GM18502 (cell line): ENCODE measurements around the gene SCAI.
"Not testable (repeated sequence)": the region's sequence is repeated elsewhere in the genome, so short reads cannot be mapped to it uniquely, and the experiment has no call there.

Experiments
- ATAC-seq: cut with Tn5 transposase; IDR thresholded peaks from one replicate; pipeline ENCODE4 v1.9.1; 2021; ENCODE audit warnings: mild to moderate bottlenecking; ENCODE audit not compliant: unreplicated experiment, poor library complexity

The SCAI gene

DNA sequence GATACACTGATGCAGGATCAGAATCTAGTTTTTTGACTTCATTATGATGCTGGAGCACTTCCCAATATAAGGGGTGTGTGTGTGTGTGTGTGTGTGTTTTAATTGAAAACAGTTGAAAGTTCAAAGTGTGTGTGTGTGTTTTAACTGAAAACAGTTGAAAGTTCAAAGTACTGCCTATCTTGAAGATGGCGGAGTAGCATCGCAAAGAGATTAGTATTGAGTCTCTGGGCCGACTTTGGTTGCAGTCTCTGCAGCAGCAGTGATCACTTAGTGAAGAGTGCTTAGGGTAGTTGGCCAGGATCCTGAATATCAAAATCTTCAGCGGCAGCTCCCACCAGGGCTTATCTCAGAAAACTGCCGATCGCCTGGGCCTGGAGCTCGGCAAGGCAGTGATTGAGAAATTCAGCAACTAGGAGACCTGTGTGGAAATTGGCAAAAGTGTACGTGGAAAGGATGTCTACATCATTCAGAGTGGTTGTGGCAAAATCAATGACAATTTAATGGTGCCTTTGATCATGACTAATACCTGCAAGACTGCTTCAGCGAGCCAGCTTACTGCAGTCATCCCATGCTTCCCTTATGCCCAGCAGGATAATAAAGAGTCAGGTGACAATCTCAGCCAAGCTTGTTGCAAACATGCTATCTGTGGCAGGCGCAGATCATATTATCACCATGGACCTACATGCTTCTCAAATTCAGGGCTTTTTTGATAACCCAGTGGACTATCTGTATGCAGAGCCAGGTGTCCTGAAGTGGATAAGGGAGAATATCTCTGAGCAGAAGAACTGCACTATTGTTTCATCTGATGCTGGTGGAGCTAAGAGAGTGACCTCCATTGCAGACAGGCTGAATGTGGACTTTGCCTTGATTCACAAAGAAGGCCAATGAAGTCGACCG is 7.3 kb upstream of the SCAI start:
- ATAC-seq, result no peak

DNA sequence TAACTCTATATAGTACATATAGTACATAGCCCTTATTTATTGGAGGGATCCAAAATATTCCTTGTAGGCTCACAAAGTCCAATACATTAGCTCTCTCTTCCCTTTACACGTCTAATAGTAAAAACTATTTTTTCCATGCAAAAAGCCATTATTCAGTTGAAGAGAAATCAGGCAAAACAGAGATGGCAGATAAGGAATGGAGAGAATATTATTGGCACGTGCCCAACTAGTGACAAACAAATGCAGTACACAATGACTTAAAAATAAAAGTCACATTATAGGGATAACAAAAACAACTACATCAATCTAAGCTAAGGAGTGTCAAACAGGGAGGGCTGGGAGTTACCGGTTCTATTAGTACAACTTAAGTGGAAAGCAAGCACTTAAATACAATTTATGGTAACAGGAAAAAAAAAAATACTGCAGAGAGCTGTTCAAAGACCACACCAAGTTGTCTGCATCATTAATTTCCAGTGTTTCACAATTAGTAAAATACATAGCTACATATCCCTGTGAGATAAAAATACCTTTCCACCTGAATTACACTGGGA is 4.1 kb upstream of the SCAI start:
- no peak for ATAC-seq

DNA sequence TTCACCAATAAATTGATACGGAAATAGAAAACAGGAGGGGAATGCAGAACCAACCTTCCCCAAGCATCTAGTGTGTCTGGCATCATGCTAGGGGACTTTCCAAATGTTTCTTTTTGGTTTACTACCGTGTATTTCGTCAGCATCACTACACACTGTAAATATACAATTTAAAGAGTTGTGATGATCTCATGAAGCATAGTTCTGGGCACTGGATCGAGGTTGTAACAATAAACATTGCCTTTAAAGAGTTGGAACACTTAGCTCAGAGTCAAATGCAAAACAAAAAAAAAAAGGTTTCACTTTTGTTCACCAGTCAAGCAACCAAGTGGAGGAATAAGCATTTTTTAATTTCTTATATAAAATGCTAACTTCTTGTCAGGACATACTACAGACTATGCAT is 2.9 kb upstream of the SCAI start:
- no peak for ATAC-seq

DNA sequence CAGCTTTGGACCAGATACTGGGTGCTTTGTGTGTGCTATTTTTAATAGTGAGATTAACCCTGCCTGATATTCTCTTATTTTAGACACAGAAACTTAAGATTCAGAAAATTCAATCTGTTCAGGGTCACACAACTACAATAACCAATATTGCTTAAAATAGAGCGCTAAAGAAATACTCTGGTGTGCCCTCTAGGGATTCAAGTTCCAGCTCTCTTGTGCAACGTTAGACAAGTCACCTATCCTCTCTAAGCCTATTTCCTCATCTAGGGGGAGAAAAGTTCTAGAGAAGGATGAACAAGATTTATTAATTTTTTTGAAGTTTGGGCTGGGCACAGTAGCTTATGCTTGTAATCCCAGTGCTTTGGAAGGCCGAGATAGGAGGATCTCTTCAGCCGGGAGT is 2.1 kb upstream of the SCAI start:
- ATAC-seq, result no peak

DNA sequence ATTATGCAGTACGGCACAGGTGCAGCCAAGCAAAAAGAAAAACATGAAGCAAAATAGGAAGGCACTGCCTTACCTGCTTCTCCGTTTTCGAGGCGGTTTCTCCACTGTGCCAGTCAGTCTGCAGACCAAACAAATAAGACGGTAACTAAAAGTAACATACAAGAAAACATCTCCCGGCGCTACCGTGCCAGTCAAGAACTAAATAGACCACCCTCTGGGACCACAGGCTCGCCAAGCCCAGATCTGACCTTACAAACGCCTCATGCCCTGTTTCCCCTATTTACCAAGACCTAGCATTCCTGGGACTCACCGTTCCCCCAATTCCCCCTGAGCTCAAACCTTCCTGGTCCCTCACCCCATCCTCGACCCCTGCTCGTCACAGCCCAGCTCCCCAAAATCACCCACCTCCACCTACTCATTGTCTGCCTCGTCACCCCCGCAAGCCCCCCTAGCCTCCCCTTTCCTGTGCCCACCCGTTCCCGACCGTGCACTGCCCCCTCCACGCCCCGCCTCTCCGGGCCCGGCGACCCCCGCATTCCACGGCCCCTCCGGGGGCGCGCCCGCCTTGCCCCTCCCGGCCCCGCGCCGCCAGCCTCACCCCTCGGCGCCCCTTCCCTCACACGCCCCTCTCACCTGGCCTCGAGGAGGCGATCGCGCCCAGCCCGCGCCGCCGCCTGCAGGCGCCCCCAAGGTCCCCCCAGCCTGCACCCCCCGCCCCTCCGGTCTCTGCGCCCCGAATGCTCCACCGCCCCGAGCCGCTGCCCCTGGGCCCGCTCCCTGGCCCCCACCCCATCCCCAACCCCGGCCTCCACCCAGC is 560 bp downstream of the SCAI start:
- peak; percentile 23 for ATAC-seq

DNA sequence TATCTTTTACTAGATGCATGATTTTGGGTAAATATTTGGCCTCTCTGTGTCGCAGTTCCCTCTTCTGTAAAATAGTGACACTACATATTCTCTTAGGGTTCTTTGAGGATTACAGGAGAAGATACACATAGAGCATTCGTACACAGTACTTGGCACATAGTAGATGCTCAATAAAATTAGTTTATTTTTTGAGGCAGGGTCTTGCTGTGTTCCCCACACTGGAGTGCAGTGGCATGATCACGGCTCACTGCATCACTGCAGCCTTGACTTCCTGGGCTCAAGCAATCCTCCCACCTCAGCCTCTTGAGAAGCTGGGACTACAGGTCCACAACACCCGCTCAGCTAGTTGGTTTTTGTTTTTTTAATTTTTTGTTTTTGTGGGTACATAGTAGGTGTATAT is 1.6 kb downstream of the SCAI start:
- ATAC-seq, result no peak

DNA sequence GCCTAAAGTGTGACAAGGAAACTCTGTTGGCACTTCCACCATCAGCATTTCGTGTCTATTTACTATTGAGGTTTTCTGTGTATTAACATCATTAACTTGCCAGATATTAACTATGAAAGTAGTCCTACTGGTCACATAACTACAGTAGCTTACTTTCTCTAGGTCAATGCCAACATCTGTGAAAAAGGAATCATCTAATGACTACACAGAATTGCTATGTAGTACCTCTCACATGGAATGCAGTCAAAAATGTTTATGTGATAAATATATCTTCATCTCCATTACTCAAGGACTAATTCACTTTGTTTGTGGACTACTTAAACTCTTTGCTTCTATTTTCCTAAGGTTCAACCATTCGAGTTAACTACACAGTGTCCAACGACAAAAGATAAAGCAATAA is 2.1 kb downstream of the SCAI start:
- ATAC-seq, result no peak

DNA sequence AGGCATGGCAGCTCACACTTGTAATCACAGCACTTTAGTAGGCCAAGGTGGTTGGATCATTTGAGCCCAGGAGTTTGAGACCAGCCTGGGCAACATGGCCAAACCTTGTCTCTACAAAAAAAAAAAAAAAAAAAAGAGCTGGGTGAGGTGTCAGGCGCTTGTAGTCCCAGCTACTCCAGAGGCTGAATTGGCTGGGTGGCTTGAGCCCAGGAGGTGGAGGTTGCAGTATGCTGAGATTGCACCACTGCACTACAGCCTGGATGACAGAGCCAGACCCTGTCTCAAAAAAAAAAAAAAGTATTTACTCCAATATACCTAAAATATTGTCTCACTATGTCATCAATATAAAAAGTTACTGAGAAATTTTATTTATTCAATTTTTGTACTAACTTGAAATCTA is 2.8 kb downstream of the SCAI start:
- no peak for ATAC-seq

DNA sequence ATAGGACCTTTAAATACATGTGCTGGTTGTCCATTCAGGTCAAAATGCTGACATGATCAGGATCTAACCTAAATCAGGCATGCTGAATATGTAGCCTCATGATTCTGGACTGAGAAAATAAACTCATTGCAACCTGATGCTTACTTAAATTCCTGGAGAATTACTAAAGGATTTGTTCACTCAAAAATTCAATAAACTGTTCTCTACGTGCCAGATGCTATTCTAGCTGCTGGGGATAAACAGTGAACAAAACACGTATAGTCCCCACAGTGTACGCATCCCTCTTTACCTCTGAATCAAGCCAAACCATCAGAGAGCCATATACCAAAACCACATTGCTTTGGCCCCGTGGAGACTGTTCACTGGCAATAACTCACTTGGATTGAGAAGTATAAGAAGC is 6.1 kb downstream of the SCAI start:
- ATAC-seq, result no peak

DNA sequence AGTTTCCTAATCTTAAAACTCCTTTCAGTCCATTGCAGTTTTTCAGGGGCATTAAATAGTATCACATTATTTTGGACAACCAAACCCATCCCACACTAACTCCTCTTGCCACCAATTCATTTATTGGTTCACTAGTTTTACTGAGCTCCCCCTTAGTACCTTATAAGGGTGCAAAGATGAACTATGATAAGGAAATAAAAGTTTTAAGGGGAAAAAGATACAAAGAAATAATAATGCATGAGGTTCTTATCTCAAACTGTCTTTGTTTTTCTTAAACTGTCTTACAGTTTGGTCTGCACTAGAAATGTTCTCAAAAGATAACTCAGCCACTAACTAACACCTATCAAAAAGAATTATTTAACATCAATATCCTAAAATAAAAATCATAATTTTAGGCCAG is 8.4 kb downstream of the SCAI start:
- no peak for ATAC-seq

DNA sequence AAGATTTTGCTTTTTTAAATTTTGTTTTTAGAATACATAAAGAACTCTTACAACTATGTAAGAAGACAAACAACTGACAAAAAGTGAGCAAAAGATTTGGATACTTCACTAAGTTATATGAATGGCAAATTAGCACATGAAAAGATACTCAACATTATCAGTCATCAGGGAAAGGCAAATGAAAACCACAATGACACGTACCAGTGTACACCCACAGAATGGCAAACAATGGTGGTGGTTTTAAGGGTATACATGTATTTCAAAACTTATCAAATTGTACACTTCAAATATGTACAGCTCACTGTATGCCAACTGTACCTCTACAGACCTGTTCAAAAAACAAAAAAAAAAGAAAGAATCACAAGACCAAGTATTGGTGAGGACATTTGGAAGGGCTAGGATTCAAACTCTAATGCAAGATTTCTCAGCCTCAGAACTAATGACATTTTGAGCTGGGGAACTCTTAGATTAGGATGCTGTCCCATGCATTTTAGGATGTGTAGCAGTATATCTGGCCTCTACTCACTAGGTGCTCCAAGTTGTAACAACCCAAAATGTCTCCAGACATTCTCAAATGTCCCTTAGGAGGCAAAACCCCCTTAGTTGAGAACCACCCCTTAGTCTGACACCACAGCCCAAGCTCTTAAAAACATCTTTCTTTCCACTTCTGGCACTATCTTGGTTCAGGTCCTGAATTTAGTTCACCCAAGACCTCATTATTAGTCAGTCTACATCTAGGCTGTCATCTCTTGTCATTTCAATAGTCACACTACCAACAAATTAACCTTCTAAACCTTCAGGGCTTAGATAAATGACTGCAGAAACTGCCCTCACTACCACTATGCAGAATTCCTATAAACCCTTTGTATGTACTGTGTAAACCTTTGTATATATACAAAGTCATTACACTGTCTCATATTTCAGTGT is 9.7 kb downstream of the SCAI start:
- ATAC-seq, result no peak

DNA sequence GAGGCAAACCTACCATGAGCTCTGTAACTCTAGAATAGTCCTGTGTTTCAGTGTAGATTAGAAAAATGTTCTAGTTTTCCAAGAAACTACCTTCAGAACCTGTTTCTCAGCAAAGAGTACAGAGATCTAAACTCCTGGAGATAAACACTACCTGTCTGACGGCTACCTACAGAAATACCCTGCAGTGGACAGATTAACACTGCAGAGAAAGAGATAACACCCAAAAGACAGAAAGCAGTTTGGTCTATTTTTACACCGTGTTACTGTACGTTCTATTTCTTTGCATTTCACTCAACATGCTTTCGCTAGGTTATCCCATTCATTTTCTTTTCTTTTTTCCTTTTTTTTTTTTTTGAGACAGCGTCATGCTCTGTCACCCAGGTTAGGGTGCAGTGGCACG is 11.6 kb downstream of the SCAI start:
- no peak for ATAC-seq

DNA sequence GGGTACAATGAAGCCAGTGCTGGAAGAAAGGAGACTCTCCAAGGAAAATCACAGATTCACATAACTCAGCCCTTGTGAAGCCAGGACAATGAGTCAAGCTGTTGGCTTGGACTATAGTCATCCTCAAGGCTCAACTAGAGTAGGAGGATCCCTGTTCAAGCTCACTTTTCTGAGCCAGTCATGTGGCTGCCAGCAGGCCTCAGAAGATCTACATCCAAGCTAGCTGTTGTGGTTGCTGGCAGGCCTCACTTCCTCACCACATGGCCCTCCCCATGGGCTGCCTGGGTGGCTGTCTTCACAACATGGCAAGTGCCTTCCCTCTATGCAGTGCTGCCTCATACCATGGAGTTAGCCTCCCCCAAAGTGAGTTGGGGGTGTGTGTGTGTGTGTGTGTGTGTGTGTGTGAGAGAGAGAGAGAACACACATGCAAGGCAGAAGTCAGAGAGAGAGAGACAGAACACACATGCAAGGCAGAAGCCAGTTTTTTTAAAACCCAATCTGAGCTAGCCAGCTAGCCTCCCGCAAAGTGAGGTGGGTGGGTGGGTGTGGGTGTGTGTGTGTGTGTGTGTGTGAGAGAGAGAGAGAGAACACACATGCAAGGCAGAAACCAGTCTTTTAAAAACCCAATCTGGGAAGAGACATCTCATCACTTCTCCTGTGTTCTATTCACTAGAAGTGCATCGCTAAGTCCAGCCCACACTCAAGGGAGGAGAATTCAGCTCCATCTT is 17.1 kb downstream of the SCAI start:
- peak; percentile 94 for ATAC-seq

DNA sequence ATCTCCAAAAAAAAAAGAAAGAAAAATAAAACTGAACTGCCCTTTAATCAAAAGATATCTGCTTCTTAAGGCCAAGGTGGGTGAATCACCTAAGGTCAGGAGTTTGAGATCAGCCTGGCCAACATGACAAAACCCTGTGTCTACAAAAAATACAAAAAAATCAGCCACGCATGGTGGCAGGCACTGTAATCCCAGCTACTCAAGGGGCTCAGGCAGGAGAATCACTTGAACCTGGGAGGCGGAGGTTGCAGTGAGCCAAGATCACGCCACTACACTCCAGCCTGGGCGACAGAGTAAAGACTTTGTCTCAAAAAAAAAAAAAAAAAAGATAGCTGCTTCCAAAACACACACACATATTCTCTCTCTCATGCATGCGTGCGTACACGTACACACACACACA is 17.8 kb downstream of the SCAI start:
- no peak for ATAC-seq

DNA sequence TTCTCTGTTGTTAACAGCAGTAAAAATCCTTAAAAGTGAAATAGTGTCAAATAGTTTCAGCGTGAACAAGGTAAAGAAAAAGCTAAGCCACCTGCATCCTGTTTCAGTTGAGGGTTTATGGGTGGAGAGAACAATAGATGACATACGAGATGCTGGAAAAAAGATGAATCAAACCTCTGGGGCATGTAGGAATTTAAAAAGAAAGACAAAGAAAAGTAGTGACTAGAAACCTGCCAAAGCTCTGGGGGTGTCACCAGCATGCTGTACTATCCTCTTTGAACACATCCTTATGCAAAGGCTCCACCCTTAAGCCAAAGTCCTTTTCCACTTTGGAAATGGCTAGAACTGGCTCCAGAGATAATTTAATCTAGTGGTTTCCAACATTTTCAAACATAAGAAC is 22.2 kb downstream of the SCAI start:
- ATAC-seq, result no peak

DNA sequence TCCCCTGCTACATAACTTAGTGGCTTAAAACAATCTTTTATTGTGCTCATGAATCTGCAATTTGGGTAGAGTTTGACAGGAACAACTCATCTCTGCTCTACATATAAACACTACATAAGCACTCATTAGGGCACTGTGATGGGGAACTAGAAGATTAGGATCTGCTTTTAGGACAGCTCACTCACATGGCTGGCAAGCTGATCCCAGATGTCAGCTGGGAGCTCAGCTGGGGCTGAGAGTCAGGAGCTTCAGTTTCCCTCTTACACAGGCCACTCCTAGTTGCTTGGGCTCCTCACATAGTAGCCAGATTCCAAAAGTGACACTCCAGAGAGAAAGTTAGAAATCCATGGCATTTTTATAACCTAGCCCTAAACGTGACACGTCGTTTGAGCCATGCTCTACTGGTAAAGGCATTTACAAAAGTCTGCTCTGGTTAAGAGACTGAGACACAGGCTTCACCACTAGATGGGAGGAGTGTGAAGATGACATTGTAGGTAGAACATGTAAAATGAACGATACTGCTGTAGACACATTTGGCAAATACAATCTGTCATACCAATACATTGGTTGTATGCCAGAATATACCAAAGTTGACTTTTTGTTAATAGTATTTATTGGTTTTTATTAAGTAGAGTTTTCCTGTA is 23.6 kb downstream of the SCAI start:
- no peak for ATAC-seq

DNA sequence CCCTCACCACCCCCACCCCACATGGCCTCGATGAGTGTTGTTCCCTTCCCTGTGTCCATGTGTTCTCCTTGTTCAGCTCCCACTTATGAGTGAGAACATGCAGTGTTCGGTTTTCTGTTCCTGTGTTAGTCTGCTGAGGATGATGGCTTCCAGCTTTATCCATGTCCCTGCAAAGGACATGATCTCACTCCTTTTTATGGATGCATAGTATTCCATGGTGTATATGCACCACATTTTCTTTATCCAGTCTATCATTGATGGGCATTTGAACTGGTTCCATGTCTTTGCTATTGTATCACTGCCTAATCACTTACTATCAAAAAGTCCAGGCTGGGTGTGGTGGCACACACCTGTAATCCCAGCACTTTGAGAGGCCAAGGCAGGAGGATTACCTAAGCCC is 24.6 kb downstream of the SCAI start:
- not testable (repeated sequence) for ATAC-seq

DNA sequence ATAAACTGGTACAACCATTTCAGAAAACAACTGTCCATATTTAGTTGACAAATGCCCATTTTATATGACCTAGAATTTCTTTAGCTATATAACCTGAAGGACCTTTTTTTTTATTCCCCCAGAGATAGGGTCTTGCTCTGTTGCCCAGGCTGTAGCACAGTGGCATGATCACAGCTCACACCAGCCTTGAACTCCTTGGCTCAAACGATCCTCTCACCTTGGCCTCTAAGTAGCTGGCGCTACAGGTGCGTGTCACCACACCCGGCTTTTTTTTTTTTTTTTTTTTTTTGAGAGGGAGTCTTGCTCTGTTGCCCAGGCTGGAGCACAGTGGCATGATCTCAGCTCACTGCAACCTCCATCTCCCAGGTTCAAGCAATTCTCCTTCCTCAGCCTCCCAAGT is 28.8 kb downstream of the SCAI start:
- not testable (repeated sequence) for ATAC-seq

DNA sequence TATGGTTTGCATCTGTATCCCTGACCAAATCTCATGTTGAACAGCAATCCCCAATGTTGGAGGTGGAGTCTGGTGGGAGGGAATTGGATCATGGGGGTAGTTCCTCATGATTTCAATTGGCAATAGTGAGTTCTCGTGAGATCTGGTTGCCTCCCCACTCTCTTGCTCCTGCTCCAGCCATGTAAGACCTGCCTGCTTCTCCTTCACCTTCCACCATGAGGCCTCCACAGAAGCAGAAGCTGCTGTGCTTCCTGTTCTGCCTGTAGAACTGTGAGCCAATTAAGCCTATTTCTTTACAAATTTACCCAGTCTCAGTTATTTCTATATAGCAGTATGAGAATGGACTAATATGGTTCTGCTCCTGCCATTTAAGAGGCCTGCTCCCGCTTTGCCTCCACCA is 32.9 kb downstream of the SCAI start:
- no peak for ATAC-seq
